GM19099 (cell line): ENCODE measurements around the gene CRIP2.

Experiments
- POLR2A ChIP-seq: IDR thresholded peaks from 3 replicates; pipeline ENCODE4 v1.6.1; 2011; ENCODE audit warnings: low read depth; ENCODE audit not compliant: insufficient read length; ENCODE audit errors: extremely low read depth

Gene CRIP2

DNA sequence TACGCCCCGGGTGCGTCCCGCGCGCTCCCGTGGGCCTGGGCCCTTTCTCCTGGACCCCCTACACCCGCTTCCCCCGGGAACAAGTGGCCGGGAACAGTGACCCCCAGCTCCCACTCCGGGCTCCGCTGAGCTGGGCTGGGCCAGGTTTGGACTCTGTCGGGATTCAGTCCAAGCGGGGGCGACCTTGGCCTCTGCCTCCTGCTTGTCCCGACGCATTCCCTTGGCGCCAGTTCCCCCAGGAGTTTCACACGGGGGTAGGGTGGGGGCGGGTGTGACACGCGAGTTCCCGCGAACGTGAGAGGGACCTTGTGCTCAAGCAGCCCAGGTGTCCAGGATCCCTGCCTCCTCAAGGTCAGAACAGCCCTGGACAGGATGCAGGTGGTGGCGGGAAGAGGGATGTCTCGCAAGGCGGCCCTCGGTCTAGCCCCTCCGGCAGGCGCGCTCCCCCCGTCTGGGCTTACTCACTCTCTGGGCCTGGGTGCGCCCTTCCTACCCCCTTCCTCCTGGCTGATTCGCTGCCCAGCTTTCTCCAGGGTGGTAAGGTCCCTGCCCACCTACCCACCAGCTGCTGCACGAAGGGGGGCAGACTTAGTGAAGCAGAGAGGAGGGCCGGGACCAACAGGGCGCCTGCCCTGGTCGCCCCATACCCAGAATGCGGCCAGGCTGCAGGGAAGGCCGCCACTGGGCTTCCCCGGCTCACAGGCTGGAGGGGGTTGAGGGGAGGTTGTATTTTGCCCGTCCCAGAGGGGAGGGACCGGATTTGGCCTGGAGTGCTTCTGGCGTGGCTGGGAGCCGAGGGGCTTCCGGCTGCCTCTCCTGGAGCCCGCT is 862 bp downstream of the CRIP2 start:
- no peak for TF ChIP-seq POLR2A

GRCh38 chr14:105476097-105476830 is 1.6 kb downstream of the CRIP2 start:
- no peak for TF ChIP-seq POLR2A

DNA sequence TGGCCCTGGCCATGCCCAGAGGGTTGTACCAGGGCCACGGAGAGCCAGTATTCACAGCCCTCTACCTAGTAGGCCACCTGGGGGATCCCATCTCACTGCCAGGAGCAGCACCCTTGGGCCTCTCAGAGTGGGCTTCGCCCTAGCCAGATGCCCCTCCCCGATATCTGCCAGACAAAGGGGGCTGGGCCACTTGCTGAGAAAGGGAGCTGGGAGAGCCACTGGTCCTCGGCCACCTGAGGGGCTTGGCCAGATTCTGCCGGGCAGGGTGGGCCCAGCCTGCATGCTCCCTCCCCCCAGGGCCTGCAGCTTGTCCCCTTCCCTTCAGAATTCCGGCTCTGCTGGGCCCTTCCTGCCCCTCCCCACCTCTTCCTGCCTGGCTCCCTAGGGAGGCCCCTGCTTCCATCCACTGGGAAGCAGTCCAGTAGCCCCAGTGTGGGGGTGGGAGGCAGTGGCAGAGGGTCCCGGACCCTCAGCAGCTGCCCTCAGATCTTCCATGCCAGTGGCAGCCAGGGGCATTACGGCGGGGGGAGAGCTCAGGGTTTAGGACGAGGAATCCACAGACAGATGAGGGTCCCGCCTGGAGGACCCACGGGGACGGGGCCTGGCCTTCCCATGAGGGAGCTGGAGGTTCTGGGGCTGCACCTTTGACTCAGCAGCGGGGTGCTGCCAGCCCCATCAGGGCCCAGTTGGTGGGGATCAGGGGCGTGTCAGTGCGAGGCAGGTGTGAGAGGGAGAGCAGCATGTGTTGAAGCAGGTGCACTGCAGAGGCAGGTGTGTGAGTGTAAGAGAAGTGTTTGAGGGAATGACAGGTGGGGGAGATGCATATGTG is 2.4 kb downstream of the CRIP2 start:
- no peak for TF ChIP-seq POLR2A

GRCh38 chr14:105477660-105478397 is 3.2 kb downstream of the CRIP2 start:
- no peak for TF ChIP-seq POLR2A

GRCh38 chr14:105478398-105479251 is 4.0 kb downstream of the CRIP2 start:
- no peak for TF ChIP-seq POLR2A

GRCh38 chr14:105479431-105480158 is 5.0 kb downstream of the CRIP2 start:
- no peak for TF ChIP-seq POLR2A

- TF ChIP-seq POLR2A = no peak
Measured at GRCh38 chr14:105480199-105480746, 5.7 kb downstream of the CRIP2 start.

DNA sequence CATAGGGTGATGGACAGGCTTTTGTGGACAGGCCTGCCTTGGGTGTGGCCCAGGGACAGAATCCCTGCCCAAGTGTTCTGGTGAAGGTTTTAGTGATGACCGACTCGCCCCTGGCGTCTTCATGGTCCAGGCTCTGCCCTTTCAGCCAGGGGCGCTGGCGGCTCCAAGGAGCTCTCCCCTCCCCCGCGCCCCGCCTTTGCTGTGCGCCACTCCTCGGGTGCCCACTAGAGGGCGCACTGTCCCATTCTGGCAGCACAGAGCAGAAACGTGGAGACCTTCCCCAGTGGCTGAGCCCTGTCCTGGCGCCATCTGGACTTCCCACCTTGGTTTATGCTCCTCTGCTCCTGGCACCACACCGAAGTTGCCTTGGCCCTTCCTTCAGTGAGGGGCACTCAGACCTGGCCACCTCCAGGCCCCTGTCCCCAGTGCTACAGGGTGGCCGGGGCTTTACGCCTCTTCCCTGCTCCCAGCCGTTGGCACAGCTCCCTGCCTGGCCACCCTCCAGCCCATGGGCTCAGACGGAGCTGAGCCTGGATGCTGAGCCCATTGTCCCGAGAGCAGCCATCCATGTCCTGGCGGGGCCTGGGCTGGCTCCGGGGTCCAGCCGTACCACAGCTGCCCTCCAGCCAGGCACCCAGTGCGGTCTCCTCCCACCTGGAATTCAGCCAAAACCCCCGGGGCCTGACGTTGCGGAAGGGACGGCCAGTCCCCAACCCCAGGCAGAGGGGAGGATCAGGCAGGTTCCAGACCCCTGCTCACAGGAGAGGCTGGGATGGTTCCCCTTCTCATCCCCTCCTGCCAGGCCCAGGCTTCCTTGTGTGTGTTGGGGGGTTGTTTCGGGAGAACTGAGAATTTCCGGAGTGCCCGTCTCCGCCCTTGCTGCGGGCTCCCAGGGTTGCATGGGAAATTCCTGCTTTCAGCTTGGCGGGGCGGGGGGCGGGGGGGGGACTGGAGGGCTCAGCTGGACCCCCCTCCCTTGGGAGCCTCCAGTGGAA is 6.5 kb downstream of the CRIP2 start:
- no peak for TF ChIP-seq POLR2A

- no peak for TF ChIP-seq POLR2A
Measured at GRCh38 chr14:105481886-105482457, 7.4 kb downstream of the CRIP2 start.

GRCh38 chr14:105482486-105483110 is 8.0 kb downstream of the CRIP2 start:
- no peak for TF ChIP-seq POLR2A
